ENCODE results near the gene BHMT.

BHMT gene, protein sequence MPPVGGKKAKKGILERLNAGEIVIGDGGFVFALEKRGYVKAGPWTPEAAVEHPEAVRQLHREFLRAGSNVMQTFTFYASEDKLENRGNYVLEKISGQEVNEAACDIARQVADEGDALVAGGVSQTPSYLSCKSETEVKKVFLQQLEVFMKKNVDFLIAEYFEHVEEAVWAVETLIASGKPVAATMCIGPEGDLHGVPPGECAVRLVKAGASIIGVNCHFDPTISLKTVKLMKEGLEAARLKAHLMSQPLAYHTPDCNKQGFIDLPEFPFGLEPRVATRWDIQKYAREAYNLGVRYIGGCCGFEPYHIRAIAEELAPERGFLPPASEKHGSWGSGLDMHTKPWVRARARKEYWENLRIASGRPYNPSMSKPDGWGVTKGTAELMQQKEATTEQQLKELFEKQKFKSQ

GRCh38 chr5:79111387-79111959 is at the start of gene BHMT:
Gene BHMT, plus strand, starts transcription at chr5:79111809. Its CDS starts 77 bp downstream, at chr5:79111886.
- no peak for DNase-seq

GRCh38 chr5:79062436-79062835 is 49.2 kb upstream of the BHMT start:
- DNase-seq = peak; percentile 27

DNA sequence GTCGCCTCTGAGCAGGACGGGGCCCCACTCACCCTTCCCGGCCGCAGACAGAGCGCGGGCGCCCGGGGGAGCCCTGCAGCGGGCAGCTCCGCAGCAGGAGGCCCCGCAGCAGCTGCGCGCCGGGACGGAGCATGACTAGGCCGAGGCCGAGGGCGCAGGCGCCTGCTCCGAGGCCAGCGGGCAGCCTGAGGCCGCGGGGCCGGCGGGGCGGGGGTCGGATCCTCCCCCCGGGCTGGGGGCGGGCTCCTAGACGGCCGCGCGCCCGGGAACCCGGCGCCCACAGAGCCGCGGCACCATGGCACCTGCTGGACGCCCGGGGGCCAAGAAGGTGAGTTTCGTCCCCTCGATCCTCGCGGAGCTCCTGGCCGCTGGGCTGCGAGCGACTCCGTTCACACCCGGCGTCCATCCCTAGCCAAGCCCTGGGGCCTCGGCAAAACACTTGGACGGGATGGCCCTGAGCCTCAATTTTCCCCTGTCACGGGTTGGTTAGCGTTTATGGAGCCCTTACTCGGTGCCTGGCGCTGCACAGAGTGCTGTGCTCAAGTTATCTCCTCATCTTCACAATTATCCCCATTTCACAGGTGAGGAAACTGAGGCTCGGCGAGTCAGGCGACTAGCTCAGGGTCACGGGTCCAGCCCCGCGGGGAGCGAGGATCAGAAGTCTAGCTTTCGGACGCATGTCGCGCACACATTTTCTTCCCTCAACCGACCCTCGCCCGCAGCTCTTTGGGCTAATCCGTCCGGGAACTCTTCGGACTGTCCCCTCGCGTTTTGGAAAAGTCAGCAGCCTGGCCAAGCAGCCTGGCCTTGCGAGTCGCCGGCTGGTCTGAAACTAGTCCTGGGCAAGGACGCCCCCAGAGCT is 41.9 kb upstream of the BHMT start, which contains the start of the genes BHMT2 and DMGDH:
TSS of gene BHMT2 (plus strand) at position 280 of the 862 bp plus-strand sequence. CDS start at position 296, 16 bp downstream.
TSS of gene DMGDH (minus strand) at position 187 of the 862 bp plus-strand sequence. CDS start at position 133, 54 bp downstream.
- peak; percentile 4 for DNase-seq

GRCh38 chr5:79070350-79070667 is 41.3 kb upstream of the BHMT start:
- DNase-seq = no peak

GRCh38 chr5:79074641-79075040 is 37.0 kb upstream of the BHMT start:
- no peak for DNase-seq

DNA sequence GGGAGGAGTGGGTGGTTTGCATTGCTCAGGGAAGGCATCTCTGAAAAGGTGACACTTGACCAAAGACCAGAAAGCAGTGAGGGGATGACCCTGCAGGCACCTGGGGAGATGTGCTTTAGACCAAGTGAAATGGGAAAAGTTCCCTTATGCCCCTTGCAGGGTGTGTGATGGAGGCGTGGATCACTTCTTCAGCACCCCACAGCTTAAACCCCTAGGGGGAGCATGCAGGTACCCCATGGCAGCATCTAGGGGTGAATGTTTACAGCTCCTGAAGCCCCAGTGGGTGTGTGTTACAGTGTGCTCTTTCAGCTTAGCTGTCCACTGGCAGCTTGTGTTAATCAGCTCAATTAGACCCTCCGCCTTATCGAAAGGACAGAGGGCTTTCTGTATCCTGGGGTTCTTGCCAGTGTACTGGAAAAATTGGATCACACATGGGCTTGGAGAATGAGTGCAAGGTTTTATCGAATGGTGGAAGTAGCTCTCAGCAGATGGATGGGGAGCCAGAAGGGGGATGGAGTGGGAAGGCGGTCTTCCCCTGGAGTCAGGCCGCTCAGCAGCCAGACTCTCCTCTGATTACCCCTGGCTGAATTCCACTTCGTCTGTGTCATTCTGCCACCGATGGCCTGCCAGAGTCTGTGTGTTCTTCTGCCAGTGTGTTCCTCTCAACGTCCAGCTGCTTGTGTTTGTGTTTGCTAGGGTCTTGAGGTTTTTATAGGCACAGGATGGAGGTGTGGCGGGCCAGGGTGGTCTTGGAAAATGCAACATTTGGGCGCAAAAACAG is 35.8 kb upstream of the BHMT start:
- no peak for DNase-seq

GRCh38 chr5:79076819-79077218 is 34.8 kb upstream of the BHMT start:
- no peak for DNase-seq

- no peak for DNase-seq
Measured at GRCh38 chr5:79077680-79078365, 33.8 kb upstream of the BHMT start.

DNA sequence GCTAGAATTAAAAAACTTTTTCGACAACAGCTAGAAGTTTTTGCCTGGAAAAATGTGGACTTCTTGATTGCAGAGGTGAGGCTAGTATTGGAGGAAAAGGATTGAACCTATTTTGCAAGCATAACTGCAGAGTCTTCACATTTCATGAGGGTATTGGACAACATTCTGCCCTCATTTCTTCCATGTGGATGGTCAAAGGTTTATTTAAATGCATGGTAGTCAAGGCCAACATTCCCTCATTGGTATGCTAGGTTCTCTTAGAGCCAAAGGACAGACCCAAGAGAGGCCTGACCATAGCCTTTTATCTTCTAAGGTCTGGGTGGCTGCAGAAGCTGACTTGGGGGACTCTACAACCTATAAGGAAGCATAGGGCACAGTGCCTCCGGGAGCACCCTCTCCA is 30.8 kb upstream of the BHMT start:
- no peak for DNase-seq

- DNase-seq = no peak
Measured at GRCh38 chr5:79081779-79082178, 29.8 kb upstream of the BHMT start.

GRCh38 chr5:79086116-79086515 is 25.5 kb upstream of the BHMT start:
- no peak for DNase-seq

- no peak for DNase-seq
Measured at GRCh38 chr5:79088507-79088906, 23.1 kb upstream of the BHMT start.

DNA sequence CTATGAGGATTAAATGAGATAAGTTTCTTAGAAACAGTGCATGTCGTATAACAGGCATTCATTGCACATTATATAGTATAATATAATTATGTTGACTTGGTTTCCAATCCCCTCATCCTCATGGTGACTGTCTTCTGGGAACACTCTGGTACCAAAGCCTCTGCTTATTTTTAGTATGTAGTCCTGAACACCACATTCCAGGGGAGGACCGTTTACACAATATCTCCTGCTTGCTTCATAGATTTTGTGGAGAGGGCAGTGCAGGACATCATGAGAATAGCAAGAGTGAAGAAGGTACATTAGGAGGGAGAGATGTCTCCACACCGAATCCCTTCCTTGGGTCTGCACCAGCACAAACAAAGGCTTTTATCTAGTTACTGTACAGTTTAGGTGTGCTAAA is 20.5 kb upstream of the BHMT start:
- no peak for DNase-seq

- DNase-seq = peak; percentile 27
Measured at GRCh38 chr5:79093762-79094161, 17.8 kb upstream of the BHMT start.

- no peak for DNase-seq
Measured at GRCh38 chr5:79105868-79106267, 5.7 kb upstream of the BHMT start.

DNA sequence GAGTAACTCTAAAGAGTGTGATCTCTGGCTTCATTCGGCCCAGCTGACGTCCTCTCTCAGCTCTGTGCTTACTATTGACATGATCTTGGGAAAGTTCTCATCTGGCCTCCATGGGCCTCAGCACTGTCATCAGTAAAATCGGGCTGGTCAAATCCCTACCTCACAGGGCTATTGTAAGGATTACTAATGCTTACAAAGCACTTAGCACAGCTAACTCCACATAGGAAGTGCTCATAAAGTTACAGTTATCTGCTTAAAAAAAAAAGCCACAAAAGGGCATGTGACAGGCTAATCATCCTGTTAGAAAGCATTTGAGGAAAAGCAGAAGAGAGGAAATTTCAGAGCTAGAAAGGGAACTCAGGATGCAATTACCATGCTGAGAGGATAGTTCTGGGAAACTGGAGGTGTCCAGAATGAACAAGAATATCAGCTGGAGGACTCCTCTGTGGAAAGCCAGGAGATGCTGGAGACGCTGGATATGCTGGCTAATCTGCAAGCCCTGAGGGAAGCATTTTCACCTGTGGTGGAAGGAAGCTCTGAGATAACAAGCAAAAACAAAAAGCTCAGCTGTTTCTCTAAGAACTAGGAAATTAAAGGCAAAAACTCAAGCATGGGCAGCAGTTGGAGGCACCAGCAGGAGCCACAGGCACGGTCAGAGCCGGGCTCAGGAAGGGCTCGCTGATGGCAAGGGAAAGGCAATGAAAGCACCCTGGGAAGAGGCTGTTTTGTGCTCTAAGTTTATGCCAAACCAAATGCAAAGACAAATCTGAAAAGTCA is 4.4 kb upstream of the BHMT start:
- no peak for DNase-seq

DNA sequence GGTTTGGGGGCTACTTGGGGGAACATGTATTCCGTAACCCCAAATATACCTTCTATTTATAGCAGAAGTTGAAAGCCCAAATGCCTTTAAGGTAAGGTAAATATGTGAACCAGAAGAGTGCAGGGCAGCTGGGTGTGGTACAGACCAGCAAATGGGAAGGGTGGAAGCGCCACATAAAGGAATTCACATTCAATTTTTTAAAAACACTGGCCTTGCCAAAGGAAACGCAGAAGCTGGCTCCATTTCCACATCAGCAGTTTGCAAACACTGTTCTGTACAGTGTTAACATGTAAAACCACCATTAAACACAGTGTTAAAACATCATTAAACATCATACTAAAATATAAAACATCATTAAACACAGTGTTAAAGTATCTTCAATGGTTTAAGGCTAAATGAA is 3.5 kb upstream of the BHMT start:
- no peak for DNase-seq

GRCh38 chr5:79108792-79109191 is 2.8 kb upstream of the BHMT start:
- no peak for DNase-seq

- DNase-seq = no peak
Measured at GRCh38 chr5:79109527-79110492, 1.8 kb upstream of the BHMT start.

All from NCI-H2029 treated with DMSO at 0.1 percent for 48 hours (cell line).